Effector memory CD8-positive, alpha-beta T cell (primary cell): ENCODE measurements around the gene APBB3.

ENCODE experiments used
- ATAC-seq: fragments of 150-1000 bp; cut with Tn5 transposase; replicated peaks from 2 replicates; pipeline ENCODE4 v1.10.0; 2021; ENCODE audit warnings: mild to moderate bottlenecking, moderate library complexity
- DNase-seq, 3 experiments: peaks; one replicate each; pipeline ENCODE4 v3.0.0; 2021
- H3K27ac Mint-ChIP-seq, 2 donors: one replicate each; pipeline ENCODE4 v1.8.0; 2022; ENCODE audit warnings: mild to moderate bottlenecking in 2 of 2, mixed read lengths in 2 of 2, moderate library complexity in 2 of 2
- H3K27me3 Mint-ChIP-seq, 2 donors: one replicate each; pipeline ENCODE4 v1.8.0; 2022; ENCODE audit warnings: mixed read lengths in 2 of 2
- H3K36me3 Mint-ChIP-seq: one replicate; pipeline ENCODE4 v1.8.0; 2022; ENCODE audit warnings: mild to moderate bottlenecking, moderate library complexity, mixed read lengths; ENCODE audit not compliant: insufficient read depth
- H3K4me1 Mint-ChIP-seq, 2 donors: one replicate each; pipeline ENCODE4 v1.8.0; 2022; ENCODE audit warnings: low read depth in 2 of 2, mixed read lengths in 2 of 2
- H3K4me3 Mint-ChIP-seq, 2 donors: one replicate each; pipeline ENCODE4 v1.8.0; 2022; ENCODE audit warnings: mild to moderate bottlenecking in 2 of 2, mixed read lengths in 2 of 2, moderate library complexity in 2 of 2
- H3K9me3 Mint-ChIP-seq, 2 donors: one replicate each; pipeline ENCODE4 v1.8.0; 2022; ENCODE audit warnings: mixed read lengths in 2 of 2

APBB3 gene

DNA sequence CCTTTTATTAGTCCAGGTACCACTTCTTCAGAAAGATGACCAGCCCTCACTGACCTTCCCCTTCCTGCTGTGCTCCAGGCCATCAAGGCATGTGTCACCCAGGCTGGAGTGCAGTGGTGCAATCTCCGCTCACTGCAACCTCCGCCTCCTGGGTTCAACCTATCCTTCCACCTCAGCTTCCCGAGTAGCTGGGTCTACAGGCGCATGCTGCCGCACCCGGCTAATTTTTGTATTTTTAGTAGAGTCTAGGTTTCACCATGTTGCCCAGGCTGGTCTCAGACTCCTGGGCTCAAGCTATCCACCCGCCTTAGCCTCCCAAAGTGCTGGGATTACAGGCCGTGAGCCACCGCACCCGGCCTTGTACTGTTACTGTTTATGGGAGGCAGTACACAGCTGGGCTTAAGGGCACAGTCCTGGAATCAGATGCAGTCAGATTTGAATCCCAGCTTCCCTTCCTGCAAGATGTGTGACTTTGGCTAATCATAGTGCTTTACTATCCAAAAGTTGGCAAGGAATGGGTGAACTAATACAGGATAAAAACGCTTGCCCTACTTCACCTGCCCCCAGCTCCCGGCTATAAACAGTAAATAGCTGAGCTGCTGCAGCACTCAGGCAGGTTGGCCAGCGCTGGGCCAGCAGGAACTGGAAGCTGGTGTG is 17.4 kb downstream of the APBB3 start:
- Mint-ChIP-seq H3K9me3 (no peaks in the 10 kb centered on the region), H3K4me3 (peak overlapping the region; percentile 70 to 83), H3K27me3 (no peaks in the 10 kb centered on the region), H3K27ac (peak overlapping the region; percentile 87 to 91), H3K36me3 (peaks cover 63% of the 10 kb centered on the region), H3K4me1 (peaks cover 9 to 30% of the 10 kb centered on the region in 2 donors)
- no peak for DNase-seq
- ATAC-seq: no peak

DNA sequence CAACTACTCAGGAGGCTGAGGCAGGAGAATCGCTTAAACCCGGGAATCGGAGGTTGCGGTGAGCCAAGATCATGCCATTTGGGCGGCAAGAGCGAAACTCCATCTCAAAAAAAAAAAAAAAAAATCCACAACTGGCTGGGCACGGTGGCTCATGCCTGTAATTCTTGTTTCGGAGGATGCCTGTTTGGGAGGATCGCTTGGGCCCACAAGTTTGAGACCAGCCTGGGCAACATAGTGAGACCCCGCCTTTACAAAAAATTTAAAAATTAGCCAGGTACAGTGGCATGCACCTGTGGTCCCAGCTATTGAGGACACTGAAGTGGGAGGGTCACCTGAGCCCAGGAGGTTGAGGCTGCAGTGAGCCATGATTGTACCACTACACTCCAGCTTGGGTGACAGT is 18.8 kb downstream of the APBB3 start:
- peaks cover 64% of the 10 kb centered on the region for H3K36me3 Mint-ChIP-seq

DNA sequence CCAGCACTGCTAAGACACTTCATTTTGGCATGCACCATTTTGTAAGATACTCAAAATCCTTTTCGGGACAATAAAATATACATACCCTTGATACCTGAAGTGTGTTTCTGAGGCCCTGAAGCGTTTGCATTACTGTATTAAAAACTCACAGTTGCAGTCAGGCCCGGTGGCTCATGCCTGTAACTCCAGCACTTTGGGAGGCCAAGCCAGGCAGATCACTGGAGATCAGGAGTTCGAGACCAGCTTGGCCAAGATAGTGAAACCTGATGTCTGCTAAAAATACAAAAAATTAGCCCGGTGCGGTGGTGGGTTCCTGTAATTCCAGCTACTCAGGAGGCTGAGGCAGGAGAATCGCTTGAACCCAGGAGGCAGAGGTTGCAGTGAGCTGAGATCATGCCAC is 19.4 kb downstream of the APBB3 start:
- H3K4me3 Mint-ChIP-seq: no peak overlapping the region
- H3K27ac Mint-ChIP-seq: no peak overlapping the region
- no peaks in the 10 kb centered on the region for H3K9me3 Mint-ChIP-seq
- peaks cover 9 to 20% of the 10 kb centered on the region in 2 donors for H3K4me1 Mint-ChIP-seq
- ATAC-seq: no peak
- H3K27me3 Mint-ChIP-seq: no peaks in the 10 kb centered on the region
- no peak for DNase-seq
- H3K36me3 Mint-ChIP-seq: peaks cover 63% of the 10 kb centered on the region

More for the DNA sequence above, 18.8 kb downstream of the APBB3 start:
- no peak for DNase-seq
- H3K9me3 Mint-ChIP-seq: no peaks in the 10 kb centered on the region
- H3K4me1 Mint-ChIP-seq: peaks cover 9 to 22% of the 10 kb centered on the region in 2 donors
- no peak for ATAC-seq
- H3K27ac Mint-ChIP-seq: peak overlapping the region; percentile 87 to 91
- H3K4me3 Mint-ChIP-seq: no peak overlapping the region
- H3K27me3 Mint-ChIP-seq: no peaks in the 10 kb centered on the region

DNA sequence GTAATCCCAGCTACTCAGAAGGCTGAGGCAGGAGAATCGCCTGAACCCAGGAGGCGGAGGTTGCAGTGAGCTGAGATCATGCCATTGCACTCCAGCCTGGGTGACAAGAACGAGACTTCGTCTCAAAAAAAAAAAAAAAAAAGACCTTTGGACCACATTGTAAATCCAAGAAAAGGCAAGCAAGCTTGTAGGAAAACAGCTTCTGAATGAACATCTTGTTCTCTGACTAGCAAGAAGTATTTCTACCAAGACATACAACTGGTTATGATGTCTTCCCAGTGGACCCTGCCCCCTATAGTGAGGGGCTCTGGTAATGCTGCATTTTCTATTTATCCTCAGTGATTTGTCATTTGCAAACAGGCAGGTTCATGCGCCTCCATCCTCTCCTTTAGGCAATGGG is 21.4 kb downstream of the APBB3 start:
- peaks cover 1 to 5% of the 10 kb centered on the region in 2 donors for H3K4me1 Mint-ChIP-seq
- no peak overlapping the region for H3K4me3 Mint-ChIP-seq
- no peaks in the 10 kb centered on the region for H3K9me3 Mint-ChIP-seq
- ATAC-seq (no peak), DNase-seq (no peak)
- H3K27ac Mint-ChIP-seq: no peak overlapping the region
- no peaks in the 10 kb centered on the region for H3K27me3 Mint-ChIP-seq
- H3K36me3 Mint-ChIP-seq: peaks cover 70% of the 10 kb centered on the region

DNA sequence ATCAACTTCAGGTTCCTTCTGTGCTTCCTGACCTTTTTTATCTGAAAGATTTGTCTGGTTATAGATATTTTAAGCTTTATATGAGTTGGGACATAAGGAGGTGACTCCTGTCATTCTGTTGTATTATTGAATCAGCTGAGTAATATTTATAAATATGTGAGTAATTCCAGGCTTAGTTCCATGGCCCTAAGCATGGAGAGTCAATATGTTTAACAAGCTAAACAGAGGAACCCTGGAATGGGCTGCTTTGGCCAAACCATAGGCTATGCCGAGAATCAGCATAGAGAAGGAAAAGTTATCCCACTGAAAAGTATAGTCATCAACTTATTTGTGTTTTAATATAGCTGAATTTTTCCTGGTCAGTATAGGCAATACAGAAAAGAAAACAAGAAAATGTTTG is 24.2 kb downstream of the APBB3 start:
- DNase-seq (no peak), ATAC-seq (no peak)
- H3K36me3 Mint-ChIP-seq: peaks cover 75% of the 10 kb centered on the region
- H3K27ac Mint-ChIP-seq: no peak overlapping the region
- H3K9me3 Mint-ChIP-seq: no peaks in the 10 kb centered on the region
- no peaks in the 10 kb centered on the region for H3K27me3 Mint-ChIP-seq
- H3K4me1 Mint-ChIP-seq: no peaks in the 10 kb centered on the region
- no peak overlapping the region for H3K4me3 Mint-ChIP-seq

DNA sequence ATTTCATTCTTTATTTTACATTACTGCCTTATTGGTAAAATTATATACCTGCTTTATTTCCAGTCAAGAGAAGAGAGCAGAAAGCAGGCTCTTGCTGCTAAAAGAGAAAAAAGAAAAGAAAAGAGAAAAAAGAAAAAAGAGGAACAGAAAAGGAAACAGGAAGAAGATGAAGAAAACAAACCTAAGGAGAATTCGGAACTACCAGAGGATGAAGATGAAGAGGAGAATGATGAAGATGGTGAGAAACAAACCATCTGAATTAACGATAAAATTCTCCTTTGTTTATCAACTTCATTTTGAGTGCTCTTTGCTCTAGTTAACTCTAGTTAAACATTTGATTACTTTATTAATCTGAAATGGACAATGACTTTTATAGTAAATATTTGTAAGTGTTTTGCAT is 40.4 kb downstream of the APBB3 start:
- ATAC-seq (no peak), DNase-seq (no peak)
- H3K9me3 Mint-ChIP-seq: no peaks in the 10 kb centered on the region
- peaks cover 62% of the 10 kb centered on the region for H3K36me3 Mint-ChIP-seq
- H3K27ac Mint-ChIP-seq: peak overlapping the region in 1 of 2 donors; percentile 57
- peaks cover under 1 to 2% of the 10 kb centered on the region in 2 donors for H3K4me1 Mint-ChIP-seq
- no peaks in the 10 kb centered on the region for H3K27me3 Mint-ChIP-seq
- no peak overlapping the region for H3K4me3 Mint-ChIP-seq

DNA sequence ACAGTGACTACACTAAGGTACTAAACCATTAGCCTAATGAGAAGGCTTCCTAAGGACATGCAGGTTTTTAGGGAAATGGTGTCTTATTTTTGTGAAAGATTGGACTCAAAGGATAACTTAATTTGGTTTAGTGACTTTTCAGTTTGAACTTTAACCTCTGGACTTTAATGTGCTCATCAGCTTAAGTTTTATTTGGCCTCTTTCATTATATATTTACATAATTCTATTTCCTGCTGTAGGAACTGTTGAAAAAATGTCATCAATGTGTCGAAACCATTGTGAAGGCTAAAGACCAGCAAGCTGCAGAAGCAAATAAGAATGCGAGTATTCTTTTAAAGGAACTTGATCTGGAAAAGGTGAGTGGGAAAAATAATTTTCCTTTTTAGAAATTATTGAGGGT is 51.3 kb downstream of the APBB3 start:
- Mint-ChIP-seq H3K36me3 (peaks cover 65% of the 10 kb centered on the region), H3K4me1 (peaks cover 0 to 5% of the 10 kb centered on the region in 2 donors), H3K27me3 (no peaks in the 10 kb centered on the region), H3K9me3 (no peaks in the 10 kb centered on the region), H3K27ac (peak overlapping the region in 1 of 2 donors; percentile 28), H3K4me3 (no peak overlapping the region)
- no peak for DNase-seq
- ATAC-seq: no peak

DNA sequence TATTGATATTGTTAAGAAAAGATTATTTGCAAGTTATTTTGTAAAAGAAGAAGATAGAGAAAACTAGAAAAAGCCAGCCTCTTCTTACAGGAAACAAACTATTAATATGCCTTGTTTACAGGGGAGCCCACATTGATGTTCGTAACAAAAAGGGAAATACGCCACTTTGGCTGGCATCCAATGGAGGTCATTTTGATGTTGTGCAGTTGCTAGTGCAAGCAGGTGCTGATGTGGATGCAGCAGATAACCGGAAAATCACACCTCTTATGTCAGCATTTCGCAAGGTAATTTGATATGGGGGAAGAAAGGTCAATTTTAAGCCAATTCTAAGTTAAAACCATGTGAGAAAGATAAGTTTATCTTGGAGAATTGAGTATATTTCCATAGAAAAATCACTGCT is 54.5 kb downstream of the APBB3 start:
- H3K4me3 Mint-ChIP-seq: no peak overlapping the region
- no peak for DNase-seq
- H3K27me3 Mint-ChIP-seq: no peaks in the 10 kb centered on the region
- H3K27ac Mint-ChIP-seq: no peak overlapping the region
- H3K9me3 Mint-ChIP-seq: no peaks in the 10 kb centered on the region
- ATAC-seq: no peak
- H3K36me3 Mint-ChIP-seq: peaks cover 86% of the 10 kb centered on the region
- peaks cover 0 to 5% of the 10 kb centered on the region in 2 donors for H3K4me1 Mint-ChIP-seq
